ENCODE results near the gene NFATC1.

DNA sequence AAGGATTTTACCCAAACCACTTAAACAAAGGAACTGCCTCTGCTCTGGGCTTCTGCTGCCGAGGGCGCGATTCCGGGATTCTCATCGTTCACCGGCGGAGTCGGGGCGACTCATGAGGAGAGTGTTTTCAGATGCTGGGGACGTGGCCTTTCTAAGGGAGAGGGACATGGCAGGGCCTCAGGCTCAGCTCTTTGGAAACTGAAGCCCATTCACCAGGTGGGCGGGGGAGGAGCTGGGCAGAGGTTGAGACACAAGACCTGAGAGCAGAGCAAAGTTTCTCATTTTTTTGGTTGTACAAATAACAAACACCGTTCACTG is 29.8 kb downstream of the NFATC1 start:
- TF ChIP-seq, protein P1, sequence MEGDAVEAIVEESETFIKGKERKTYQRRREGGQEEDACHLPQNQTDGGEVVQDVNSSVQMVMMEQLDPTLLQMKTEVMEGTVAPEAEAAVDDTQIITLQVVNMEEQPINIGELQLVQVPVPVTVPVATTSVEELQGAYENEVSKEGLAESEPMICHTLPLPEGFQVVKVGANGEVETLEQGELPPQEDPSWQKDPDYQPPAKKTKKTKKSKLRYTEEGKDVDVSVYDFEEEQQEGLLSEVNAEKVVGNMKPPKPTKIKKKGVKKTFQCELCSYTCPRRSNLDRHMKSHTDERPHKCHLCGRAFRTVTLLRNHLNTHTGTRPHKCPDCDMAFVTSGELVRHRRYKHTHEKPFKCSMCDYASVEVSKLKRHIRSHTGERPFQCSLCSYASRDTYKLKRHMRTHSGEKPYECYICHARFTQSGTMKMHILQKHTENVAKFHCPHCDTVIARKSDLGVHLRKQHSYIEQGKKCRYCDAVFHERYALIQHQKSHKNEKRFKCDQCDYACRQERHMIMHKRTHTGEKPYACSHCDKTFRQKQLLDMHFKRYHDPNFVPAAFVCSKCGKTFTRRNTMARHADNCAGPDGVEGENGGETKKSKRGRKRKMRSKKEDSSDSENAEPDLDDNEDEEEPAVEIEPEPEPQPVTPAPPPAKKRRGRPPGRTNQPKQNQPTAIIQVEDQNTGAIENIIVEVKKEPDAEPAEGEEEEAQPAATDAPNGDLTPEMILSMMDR (IDR thresholded peaks at IDR 0.05) = no peak
- TF ChIP-seq POLR2A (IDR thresholded peaks at IDR 0.05) = no peak

Measured in esophagus squamous epithelium (tissue), 4 donors.